CD4-positive, CD25-positive, alpha-beta regulatory T cell (primary cell): ENCODE measurements around the gene LANCL2. TPM values are rescaled to one million over a fixed set of nuclear protein-coding genes. Genes with fewer than 3 reads are reported as not detected.

ENCODE experiments used
- ATAC-seq, 2 donors: fragments of 150-1000 bp; cut with Tn5 transposase; one replicate each; pipeline ENCODE4 v1.10.0; 2021; ENCODE audit warnings: low read depth in 2 of 2, moderate number of reproducible peaks in 2 of 2, moderate library complexity in 1 of 2
- DNase-seq, 3 donors: peaks; one replicate each; pipeline versions ENCODE4 v3.0.0 to v3.0.0-alpha.2; 2012 to 2022; ENCODE audit warnings: mixed read lengths in 1 of 3
- H3K27ac ChIP-seq: one replicate; pipeline ENCODE4 v1.7.0; 2013; ENCODE audit warnings: mild to moderate bottlenecking, low read length; ENCODE audit not compliant: insufficient read depth, poor library complexity, severe bottlenecking
- H3K27me3 ChIP-seq: one replicate; pipeline ENCODE4 v1.7.0; 2013; ENCODE audit warnings: low read length; ENCODE audit not compliant: control insufficient read depth, insufficient read depth
- H3K36me3 ChIP-seq: one replicate; pipeline ENCODE4 v1.7.0; 2013; ENCODE audit warnings: mild to moderate bottlenecking, low read length, moderate library complexity; ENCODE audit not compliant: control insufficient read depth, insufficient read depth
- H3K4me1 ChIP-seq: 2 replicates; pipeline ENCODE4 v1.7.0; 2013; ENCODE audit warnings: mild to moderate bottlenecking, low read length; ENCODE audit not compliant: insufficient read depth, control insufficient read depth, poor library complexity, severe bottlenecking
- H3K4me3 ChIP-seq: one replicate; pipeline ENCODE4 v1.7.0; 2013; ENCODE audit warnings: low read depth, mild to moderate bottlenecking, low read length, moderate library complexity
- H3K9me3 ChIP-seq, 2 experiments: 1 replicate in 1 of 2; 2 replicates in 1 of 2; pipeline ENCODE4 v1.7.0; 2013; ENCODE audit warnings: low read length in 2 of 2, mild to moderate bottlenecking in 1 of 2, moderate library complexity in 1 of 2; ENCODE audit not compliant: control insufficient read depth in 2 of 2
- H3K27ac Mint-ChIP-seq, 3 donors: one replicate each; pipeline ENCODE4 v1.8.0; 2020 to 2022; ENCODE audit warnings: mild to moderate bottlenecking in 3 of 3, mixed read lengths in 3 of 3, moderate library complexity in 2 of 3
- H3K27me3 Mint-ChIP-seq: one replicate; pipeline ENCODE4 v1.8.0; 2022; ENCODE audit warnings: mild to moderate bottlenecking, mixed read lengths
- H3K36me3 Mint-ChIP-seq: one replicate; pipeline ENCODE4 v1.8.0; 2020; ENCODE audit warnings: mixed read lengths
- H3K4me1 Mint-ChIP-seq, 4 donors: one replicate each; pipeline ENCODE4 v1.8.0; 2020 to 2022; ENCODE audit warnings: mixed read lengths in 4 of 4, mild to moderate bottlenecking in 1 of 4
- H3K4me3 Mint-ChIP-seq, 4 donors: one replicate each; pipeline ENCODE4 v1.8.0; 2020 to 2022; ENCODE audit warnings: mild to moderate bottlenecking in 4 of 4, mixed read lengths in 4 of 4, moderate library complexity in 3 of 4
- H3K9me3 Mint-ChIP-seq, 7 donors: one replicate each; pipeline ENCODE4 v1.8.0; 2020 to 2022; ENCODE audit warnings: mixed read lengths in 7 of 7, mild to moderate bottlenecking in 3 of 7, moderate library complexity in 2 of 7
- polyA plus RNA-seq, 4 donors: library from polyadenylated mRNA; unstranded; fragments of 300-500 nt; fragmentation: Illumina TruSeq; gene quantifications; one replicate each; pipeline ENCODE4 v1.2.3, GENCODE V29; 2021
- total RNA-seq: library from RNA; stranded (reverse); gene quantifications from one replicate; pipeline ENCODE4 v1.2.3, GENCODE V29; 2022

LANCL2 gene
- total and polyA plus RNA-seq, 5 donors from 2014 or later: 7.6 to 11.7 (median 10.4) TPM

- no peak overlapping the region for H3K27ac ChIP-seq
- H3K9me3 ChIP-seq: no peaks in the 10 kb centered on the region
- no peak overlapping the region for H3K4me3 ChIP-seq
- H3K36me3 Mint-ChIP-seq: peaks cover 21% of the 10 kb centered on the region
- H3K4me1 ChIP-seq: no peaks in the 10 kb centered on the region
- peaks cover 8% of the 10 kb centered on the region for H3K36me3 ChIP-seq
- H3K4me1 Mint-ChIP-seq: no peaks in the 10 kb centered on the region
- H3K9me3 Mint-ChIP-seq: no peaks in the 10 kb centered on the region
- no peak overlapping the region for H3K4me3 Mint-ChIP-seq
- ATAC-seq: no peak
- H3K27ac Mint-ChIP-seq: peak overlapping the region; percentile 25 to 90 (median 56)
- no peak for DNase-seq
- no peaks in the 10 kb centered on the region for H3K27me3 Mint-ChIP-seq
- H3K27me3 ChIP-seq: no peaks in the 10 kb centered on the region
Measured at GRCh38 chr7:55426676-55427075, 61.5 kb downstream of the LANCL2 start.

GRCh38 chr7:55427342-55427741 lies 62.2 kb downstream of the LANCL2 start:
- Mint-ChIP-seq H3K4me3 (no peak overlapping the region), H3K36me3 (peaks cover 21% of the 10 kb centered on the region), H3K4me1 (no peaks in the 10 kb centered on the region), H3K27me3 (no peaks in the 10 kb centered on the region), H3K9me3 (no peaks in the 10 kb centered on the region), H3K27ac (peak overlapping the region in 1 of 3 donors; percentile 66)
- ATAC-seq (no peak), DNase-seq (no peak)
- H3K4me3 ChIP-seq: no peak overlapping the region
- H3K27me3 ChIP-seq: no peaks in the 10 kb centered on the region
- H3K9me3 ChIP-seq: no peaks in the 10 kb centered on the region
- H3K36me3 ChIP-seq: peaks cover 8% of the 10 kb centered on the region
- H3K27ac ChIP-seq: no peak overlapping the region
- H3K4me1 ChIP-seq: no peaks in the 10 kb centered on the region

- no peak overlapping the region for H3K4me3 ChIP-seq
- H3K4me3 Mint-ChIP-seq: no peak overlapping the region
- peaks cover 8% of the 10 kb centered on the region for H3K36me3 ChIP-seq
- H3K27ac ChIP-seq: no peak overlapping the region
- no peaks in the 10 kb centered on the region for H3K9me3 Mint-ChIP-seq
- ATAC-seq: no peak
- peaks cover 0 to under 1% (median under 1%) of the 10 kb centered on the region in 4 donors for H3K4me1 Mint-ChIP-seq
- peaks cover 21% of the 10 kb centered on the region for H3K36me3 Mint-ChIP-seq
- H3K4me1 ChIP-seq: no peaks in the 10 kb centered on the region
- H3K9me3 ChIP-seq: no peaks in the 10 kb centered on the region
- H3K27ac Mint-ChIP-seq: peak overlapping the region in 1 of 3 donors; percentile 52
- no peaks in the 10 kb centered on the region for H3K27me3 ChIP-seq
- no peak for DNase-seq
- no peaks in the 10 kb centered on the region for H3K27me3 Mint-ChIP-seq
Measured at GRCh38 chr7:55427800-55428199, 62.7 kb downstream of the LANCL2 start.

- no peaks in the 10 kb centered on the region for H3K27me3 Mint-ChIP-seq
- no peaks in the 10 kb centered on the region for H3K27me3 ChIP-seq
- no peak for ATAC-seq
- no peak overlapping the region for H3K27ac ChIP-seq
- peaks cover 19% of the 10 kb centered on the region for H3K36me3 Mint-ChIP-seq
- H3K4me3 Mint-ChIP-seq: no peak overlapping the region
- peaks cover 8% of the 10 kb centered on the region for H3K36me3 ChIP-seq
- peaks cover 4 to 13% (median 7%) of the 10 kb centered on the region in 4 donors for H3K4me1 Mint-ChIP-seq
- H3K4me3 ChIP-seq: no peak overlapping the region
- peaks cover 3% of the 10 kb centered on the region for H3K4me1 ChIP-seq
- H3K9me3 ChIP-seq: no peaks in the 10 kb centered on the region
- H3K9me3 Mint-ChIP-seq: no peaks in the 10 kb centered on the region
- peak overlapping the region in 1 of 3 donors; percentile 59 for H3K27ac Mint-ChIP-seq
- no peak for DNase-seq
Measured at GRCh38 chr7:55429835-55430499, 64.8 kb downstream of the LANCL2 start.

GRCh38 chr7:55431898-55432297 lies 66.8 kb downstream of the LANCL2 start:
- Histone ChIP-seq H3K4me1 (peaks cover 12% of the 10 kb centered on the region), H3K4me3 (no peak overlapping the region), H3K27ac (no peak overlapping the region), H3K36me3 (no peaks in the 10 kb centered on the region), H3K27me3 (no peaks in the 10 kb centered on the region), H3K9me3 (no peaks in the 10 kb centered on the region)
- no peak for DNase-seq
- no peak overlapping the region for H3K27ac Mint-ChIP-seq
- H3K27me3 Mint-ChIP-seq: no peaks in the 10 kb centered on the region
- peaks cover 3% of the 10 kb centered on the region for H3K36me3 Mint-ChIP-seq
- ATAC-seq: no peak
- peaks cover 7 to 30% (median 12%) of the 10 kb centered on the region in 4 donors for H3K4me1 Mint-ChIP-seq
- no peak overlapping the region for H3K4me3 Mint-ChIP-seq
- H3K9me3 Mint-ChIP-seq: no peaks in the 10 kb centered on the region

- Mint-ChIP-seq H3K27ac (peak overlapping the region in 2 of 3 donors; percentile 3 to 67), H3K9me3 (no peaks in the 10 kb centered on the region), H3K4me1 (peaks cover 7 to 36% (median 13%) of the 10 kb centered on the region in 4 donors), H3K4me3 (no peak overlapping the region), H3K27me3 (no peaks in the 10 kb centered on the region), H3K36me3 (peaks cover 2% of the 10 kb centered on the region)
- Histone ChIP-seq H3K36me3 (no peaks in the 10 kb centered on the region), H3K9me3 (no peaks in the 10 kb centered on the region), H3K27ac (no peak overlapping the region), H3K4me3 (no peak overlapping the region), H3K4me1 (peaks cover 12% of the 10 kb centered on the region), H3K27me3 (no peaks in the 10 kb centered on the region)
- DNase-seq (no peak), ATAC-seq (no peak)
Measured at GRCh38 chr7:55432506-55432905, 67.4 kb downstream of the LANCL2 start.

GRCh38 chr7:55432939-55433784 lies 68.0 kb downstream of the LANCL2 start:
- no peak overlapping the region for H3K27ac ChIP-seq
- peak in 2 of 3 donors; percentile 49 to 69 for DNase-seq
- ATAC-seq: peak; percentile 49 to 66
- H3K27ac Mint-ChIP-seq: peak overlapping the region; percentile 3 to 67 (median 62)
- H3K36me3 Mint-ChIP-seq: peaks cover under 1% of the 10 kb centered on the region
- H3K36me3 ChIP-seq: no peaks in the 10 kb centered on the region
- H3K9me3 ChIP-seq: no peaks in the 10 kb centered on the region
- H3K4me3 ChIP-seq: no peak overlapping the region
- H3K9me3 Mint-ChIP-seq: no peaks in the 10 kb centered on the region
- H3K27me3 ChIP-seq: no peaks in the 10 kb centered on the region
- no peaks in the 10 kb centered on the region for H3K27me3 Mint-ChIP-seq
- H3K4me1 ChIP-seq: peaks cover 12% of the 10 kb centered on the region
- peaks cover 7 to 39% (median 15%) of the 10 kb centered on the region in 4 donors for H3K4me1 Mint-ChIP-seq
- no peak overlapping the region for H3K4me3 Mint-ChIP-seq
